IPS DF 6.9 (cell line): Measurements from ENCODE around the gene NCK1.
"Not testable (repeated sequence)": the region's sequence is repeated elsewhere in the genome, so short reads cannot be mapped to it uniquely, and the experiment has no call there.

Source experiments
- DNase-seq: peaks from one replicate; pipeline ENCODE4 v3.0.0-alpha.2; 2013; ENCODE audit warnings: low read depth, low spot score
- H3K27ac ChIP-seq: one replicate; pipeline ENCODE4 v1.5.1; 2013; ENCODE audit warnings: low read length, control low read depth
- H3K27me3 ChIP-seq: 2 replicates; pipeline ENCODE4 v1.6.1; 2013; ENCODE audit warnings: mild to moderate bottlenecking, low read length; ENCODE audit not compliant: control insufficient read depth, insufficient read depth
- H3K36me3 ChIP-seq: 2 replicates; pipeline ENCODE4 v1.6.1; 2013; ENCODE audit warnings: low read length; ENCODE audit not compliant: control insufficient read depth, insufficient read depth
- H3K4me1 ChIP-seq: 2 replicates; pipeline ENCODE4 v1.6.1; 2013; ENCODE audit warnings: low read length; ENCODE audit not compliant: control insufficient read depth, insufficient read depth
- H3K4me3 ChIP-seq: 2 replicates; pipeline ENCODE4 v1.5.1; 2013; ENCODE audit warnings: mild to moderate bottlenecking, low read length
- H3K9me3 ChIP-seq: 2 replicates; pipeline ENCODE4 v1.6.1; 2013; ENCODE audit warnings: low read length, inconsistent platforms; ENCODE audit not compliant: control insufficient read depth, insufficient read depth
- WGBS: extraction: QIAGEN DNeasy Blood & Tissue Kit; methylation state at CpG from one replicate; pipeline ENCODE4 v1.1.7; 2013; ENCODE audit warnings: mixed read lengths, missing lambda C conversion rate; ENCODE audit not compliant: insufficient read length, insufficient coverage; 5-methylcytosine and 5-hydroxymethylcytosine counted together

The NCK1 gene

DNA sequence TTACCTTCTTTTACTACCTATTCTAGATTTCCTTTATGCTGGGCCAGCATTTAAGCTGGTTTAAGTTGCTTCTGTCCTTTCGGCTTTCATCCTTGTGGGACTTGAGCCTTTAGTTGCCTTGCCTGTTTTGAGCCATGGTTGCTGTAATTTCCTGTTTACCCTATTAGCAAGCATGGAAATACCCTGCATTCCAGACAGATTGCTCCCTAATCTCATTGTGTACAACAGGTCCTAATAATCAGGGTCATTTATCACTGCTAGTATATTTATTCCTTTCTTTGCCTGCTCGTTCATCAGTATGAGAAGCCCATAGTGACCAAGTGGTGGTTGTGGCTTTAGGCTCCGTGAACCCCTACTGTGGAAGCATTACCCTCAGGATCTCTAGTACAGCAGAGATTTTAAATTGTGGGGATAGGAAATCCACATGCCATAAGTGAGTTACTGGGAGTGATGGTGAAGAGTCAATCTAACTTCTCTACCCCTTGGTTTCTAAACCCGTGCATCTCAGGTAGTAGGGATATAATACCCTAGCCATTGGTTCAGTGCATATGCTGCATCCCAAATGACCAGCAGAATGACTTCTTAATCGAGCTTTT, 31.9 kb downstream of the NCK1 start:
- no peaks in the 10 kb centered on the region for H3K36me3 ChIP-seq
- no peak overlapping the region for H3K27ac ChIP-seq
- H3K4me1 ChIP-seq, result no peaks in the 10 kb centered on the region; the same call in 1 of the 2 replicates
- no peaks in the 10 kb centered on the region for H3K27me3 ChIP-seq
- no peaks in the 10 kb centered on the region for H3K9me3 ChIP-seq
- no CpG with 5 or more reads among the region's 5 CpGs for WGBS
- DNase-seq, result no peak
- no peak overlapping the region for H3K4me3 ChIP-seq

DNA sequence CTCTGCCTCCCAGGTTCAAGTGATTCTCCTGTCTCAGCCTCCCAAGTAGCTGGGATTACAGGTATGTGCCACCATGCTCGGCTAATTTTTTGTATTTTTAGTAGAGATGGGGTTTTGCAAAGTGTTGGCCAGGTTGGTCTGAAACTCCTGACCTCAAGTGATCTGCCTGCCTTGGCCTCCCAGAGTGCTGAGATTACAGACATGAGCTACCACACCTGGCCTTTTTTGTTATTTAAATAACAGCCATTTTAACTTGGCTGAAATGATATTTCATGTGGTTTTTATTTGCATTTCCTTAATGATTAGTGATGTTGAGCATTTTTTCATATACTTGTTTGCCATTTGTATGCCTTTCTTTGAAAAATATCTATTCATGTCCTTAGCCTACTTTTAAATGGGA, 35.2 kb downstream of the NCK1 start:
- H3K27ac ChIP-seq, H3K9me3 ChIP-seq, H3K4me3 ChIP-seq, H3K4me1 ChIP-seq, H3K36me3 ChIP-seq, DNase-seq, H3K27me3 ChIP-seq: not testable (repeated sequence)
- no CpG with 5 or more reads among the region's 1 CpG for WGBS

DNA sequence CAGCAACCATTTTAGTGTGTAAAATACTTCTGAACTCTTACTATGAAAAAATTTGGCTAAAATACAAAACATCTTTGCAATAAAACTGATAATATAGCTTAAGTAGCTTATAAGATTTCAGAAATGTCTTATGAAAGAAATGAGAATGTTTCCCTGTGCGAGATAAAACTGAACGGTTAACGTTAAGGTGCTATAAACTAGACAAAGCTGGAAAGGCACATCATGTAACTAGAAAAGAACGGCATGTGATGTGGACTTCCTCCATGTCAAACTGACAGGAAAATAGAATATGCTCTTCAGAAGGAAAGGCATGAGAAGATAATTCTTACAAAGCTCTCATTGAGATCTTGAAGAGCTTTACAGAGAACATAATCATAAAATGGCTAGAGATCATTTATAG, 36.5 kb downstream of the NCK1 start:
- DNase-seq, result no peak
- Histone ChIP-seq H3K27ac (no peak overlapping the region), H3K4me1 (no peaks in the 10 kb centered on the region; the same call in 1 of the 2 replicates), H3K36me3 (no peaks in the 10 kb centered on the region), H3K27me3 (no peaks in the 10 kb centered on the region), H3K9me3 (no peaks in the 10 kb centered on the region), H3K4me3 (no peak overlapping the region)
- no CpG with 5 or more reads among the region's 4 CpGs for WGBS

DNA sequence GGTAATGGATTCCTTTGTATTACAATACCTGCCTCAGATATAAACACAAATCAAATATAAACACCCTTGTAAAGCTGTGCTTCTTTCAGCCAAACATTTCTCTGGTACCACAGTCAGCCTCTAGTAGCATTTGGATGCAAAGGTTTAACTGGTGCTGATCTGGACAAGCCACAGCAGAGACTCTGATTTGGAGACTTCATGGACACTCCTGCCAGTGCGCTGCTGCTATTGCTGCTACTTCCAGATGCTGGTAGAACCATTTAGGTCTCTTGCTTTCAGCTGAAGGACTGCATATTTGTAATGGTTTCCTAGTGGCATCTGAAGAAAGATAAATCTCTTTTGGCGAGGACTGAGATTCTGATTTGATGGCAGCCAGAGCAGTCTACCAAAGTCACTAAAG, 36.9 kb downstream of the NCK1 start:
- Histone ChIP-seq H3K27me3 (no peaks in the 10 kb centered on the region), H3K4me3 (no peak overlapping the region), H3K4me1 (no peaks in the 10 kb centered on the region), H3K9me3 (no peaks in the 10 kb centered on the region), H3K36me3 (no peaks in the 10 kb centered on the region), H3K27ac (no peak overlapping the region)
- no peak for DNase-seq
- no CpG with 5 or more reads among the region's 2 CpGs for WGBS

DNA sequence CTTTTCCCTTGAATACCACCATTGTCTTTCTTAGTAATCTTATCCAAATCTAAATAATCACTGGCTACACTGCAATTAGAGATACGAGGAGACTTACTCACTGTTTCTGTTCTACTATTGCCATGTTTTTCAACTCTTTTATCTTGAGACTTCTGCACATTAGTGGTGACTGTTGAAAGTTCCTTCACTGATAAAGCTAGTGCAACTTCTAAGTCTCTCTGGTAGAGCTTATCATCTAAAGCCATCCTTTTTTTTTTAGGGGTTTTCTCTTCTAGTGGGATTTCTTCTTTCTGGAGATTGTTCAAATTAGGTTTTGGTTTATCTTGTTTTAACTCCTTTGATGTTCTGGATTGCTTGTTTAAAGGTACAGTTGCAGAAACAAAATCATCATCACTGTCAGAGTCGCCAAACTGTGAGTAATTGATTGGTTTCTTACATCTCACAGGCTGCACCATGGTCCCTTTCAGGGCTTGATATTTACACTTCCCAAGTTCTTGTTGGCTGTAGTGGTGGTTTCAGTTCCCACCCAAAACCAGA, 37.7 kb downstream of the NCK1 start:
- Histone ChIP-seq H3K9me3 (no peaks in the 10 kb centered on the region), H3K27ac (no peak overlapping the region), H3K4me3 (no peak overlapping the region), H3K27me3 (no peaks in the 10 kb centered on the region), H3K36me3 (no peaks in the 10 kb centered on the region), H3K4me1 (no peaks in the 10 kb centered on the region)
- no CpG with 5 or more reads among the region's 2 CpGs for WGBS
- no peak for DNase-seq

DNA sequence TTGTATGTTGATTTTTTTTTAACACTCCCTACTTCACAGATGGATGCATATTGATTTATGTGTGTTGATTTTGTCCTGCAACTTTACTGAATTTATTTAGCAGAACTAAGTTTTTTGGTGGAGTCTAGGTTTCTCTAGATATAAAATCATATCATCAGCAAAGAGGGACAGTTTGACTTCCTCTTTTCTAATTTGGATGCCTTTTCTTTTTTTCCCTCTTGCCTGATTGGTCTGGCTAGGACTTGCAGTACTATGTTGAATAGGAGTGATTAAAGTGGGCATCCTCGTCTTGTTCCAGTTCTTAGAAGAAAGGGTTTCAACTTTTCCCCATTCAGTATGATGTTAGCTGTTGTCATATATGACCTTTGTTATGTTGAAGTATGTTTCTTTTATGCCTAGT, 38.7 kb downstream of the NCK1 start:
- H3K27ac ChIP-seq, H3K27me3 ChIP-seq, DNase-seq, H3K4me1 ChIP-seq, H3K36me3 ChIP-seq, H3K9me3 ChIP-seq, H3K4me3 ChIP-seq: not testable (repeated sequence)
- WGBS, result no CpG with 5 or more reads among the region's 1 CpG

DNA sequence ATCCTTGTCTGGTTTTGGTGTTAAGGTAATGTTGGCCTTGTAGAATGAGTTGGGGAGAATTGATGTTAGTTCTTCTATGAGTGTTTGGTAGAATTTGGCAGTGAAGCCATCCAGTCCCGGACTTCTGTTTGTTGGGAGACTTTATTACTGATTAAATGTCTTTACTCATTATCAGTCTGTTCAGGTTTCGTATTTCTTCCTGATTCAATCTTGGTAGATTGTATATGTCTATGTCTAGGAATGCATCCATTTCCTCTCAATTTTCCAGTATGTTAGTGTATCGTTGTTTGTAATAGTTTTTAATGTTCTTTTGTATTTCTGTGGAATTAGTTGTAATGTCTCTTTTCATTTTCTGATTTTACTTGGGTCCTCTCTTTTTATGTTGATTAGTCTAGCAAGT, 39.4 kb downstream of the NCK1 start:
- H3K4me3 ChIP-seq, result no peak overlapping the region
- H3K27ac ChIP-seq, result no peak overlapping the region
- DNase-seq, result no peak
- H3K36me3 ChIP-seq, result no peaks in the 10 kb centered on the region
- H3K4me1 ChIP-seq, result no peaks in the 10 kb centered on the region
- no peaks in the 10 kb centered on the region for H3K9me3 ChIP-seq
- no peaks in the 10 kb centered on the region for H3K27me3 ChIP-seq
- no CpG with 5 or more reads among the region's 3 CpGs for WGBS

DNA sequence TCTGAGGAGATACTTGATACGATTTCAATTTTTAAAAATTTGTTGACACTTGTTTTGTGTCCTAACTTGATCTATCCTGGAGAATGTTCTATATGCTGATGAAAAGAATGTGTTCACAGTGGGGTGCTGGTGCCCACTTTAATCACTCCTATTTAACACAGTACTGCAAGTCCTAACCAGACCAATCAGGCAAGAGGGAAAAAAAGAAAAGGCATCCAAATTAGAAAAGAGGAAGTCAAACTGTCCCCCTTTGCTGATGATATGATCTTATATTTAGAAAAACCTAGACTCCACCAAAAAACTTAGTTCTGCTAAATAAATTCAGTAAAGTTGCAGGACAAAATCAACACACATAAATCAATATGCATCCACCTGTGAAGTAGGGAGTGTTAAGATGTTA, 40.5 kb downstream of the NCK1 start:
- not testable (repeated sequence) for H3K4me3 ChIP-seq, H3K9me3 ChIP-seq, H3K4me1 ChIP-seq, H3K36me3 ChIP-seq, DNase-seq, H3K27me3 ChIP-seq, H3K27ac ChIP-seq
- WGBS, result no CpG with 5 or more reads among the region's 1 CpG

DNA sequence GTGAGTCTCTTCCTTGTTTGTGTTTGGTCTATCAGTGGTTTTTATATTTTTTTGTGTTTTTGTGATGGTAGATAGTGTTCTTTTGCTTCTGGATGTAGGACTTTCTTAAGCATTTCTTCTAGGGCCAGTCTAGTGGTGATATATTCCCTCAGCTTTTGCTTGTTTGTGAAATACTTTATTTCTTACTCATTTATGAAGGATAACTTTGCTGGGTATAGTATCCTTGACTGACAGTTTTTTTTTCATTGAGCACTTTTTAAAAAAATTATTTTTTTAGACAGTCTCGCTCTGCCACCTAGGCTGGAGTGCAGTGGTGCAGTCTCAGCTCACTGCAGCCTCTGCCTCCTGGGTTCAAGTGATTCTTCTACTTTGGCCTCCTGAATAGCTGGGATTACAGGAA, 41.9 kb downstream of the NCK1 start:
- Histone ChIP-seq H3K27me3 (no peaks in the 10 kb centered on the region), H3K4me1 (peaks cover 6% of the 10 kb centered on the region), H3K27ac (no peak overlapping the region), H3K9me3 (no peaks in the 10 kb centered on the region), H3K36me3 (no peaks in the 10 kb centered on the region), H3K4me3 (no peak overlapping the region)
- no peak for DNase-seq
- WGBS, result no CpG with 5 or more reads among the region's 1 CpG

DNA sequence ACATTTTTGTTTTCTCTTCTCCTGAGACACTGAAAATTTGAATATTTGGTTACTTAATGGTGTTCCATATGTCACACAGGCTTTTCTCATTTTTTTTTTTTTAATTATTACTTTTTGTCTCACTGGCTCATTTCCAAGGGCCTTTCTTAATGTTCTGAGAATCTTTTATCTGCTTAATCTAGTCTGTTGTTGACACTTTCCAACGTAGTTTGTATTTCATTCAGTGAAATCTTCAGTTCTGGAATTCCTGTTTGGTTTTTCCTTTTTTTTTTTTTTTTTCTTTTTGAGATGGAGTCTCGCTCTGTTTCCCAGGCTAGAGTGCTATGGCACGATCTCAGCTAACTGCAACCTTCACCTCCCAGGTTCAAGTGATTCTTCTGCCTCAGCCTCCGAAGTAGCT, 42.7 kb downstream of the NCK1 start:
- H3K36me3 ChIP-seq, result no peaks in the 10 kb centered on the region
- DNase-seq, result no peak
- WGBS, result no CpG with 5 or more reads among the region's 4 CpGs
- H3K9me3 ChIP-seq, result no peaks in the 10 kb centered on the region
- no peak overlapping the region for H3K27ac ChIP-seq
- peaks cover 6% of the 10 kb centered on the region for H3K4me1 ChIP-seq
- H3K4me3 ChIP-seq, result no peak overlapping the region
- no peaks in the 10 kb centered on the region for H3K27me3 ChIP-seq

DNA sequence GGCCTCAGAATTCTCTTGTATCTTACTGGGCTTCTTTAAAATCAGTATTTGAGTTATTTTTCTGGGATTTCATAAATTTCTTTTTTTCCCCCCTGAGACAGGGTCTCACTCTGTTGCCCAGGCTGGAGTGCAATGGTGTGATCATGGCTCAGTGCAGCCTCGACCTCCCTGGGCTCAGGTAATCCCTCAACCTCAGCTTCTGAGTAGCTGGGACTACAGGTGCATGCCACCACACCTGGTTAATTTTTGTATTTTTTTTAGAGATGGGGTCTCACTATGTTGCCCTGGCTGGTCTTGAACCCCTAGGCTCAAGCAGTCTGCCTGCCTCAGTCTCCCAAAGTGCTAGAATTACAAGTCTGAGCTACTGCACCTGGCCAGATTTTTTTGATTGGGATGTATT, 43.5 kb downstream of the NCK1 start:
- Histone ChIP-seq H3K9me3 (no peaks in the 10 kb centered on the region), H3K4me3 (no peak overlapping the region), H3K27ac (no peak overlapping the region), H3K36me3 (no peaks in the 10 kb centered on the region), H3K4me1 (peaks cover 6% of the 10 kb centered on the region), H3K27me3 (no peaks in the 10 kb centered on the region)
- WGBS, result no CpG with 5 or more reads among the region's 1 CpG
- no peak for DNase-seq
